K562 (cell line): ENCODE data around the gene ANXA10. TPM values are rescaled to one million over a fixed set of nuclear protein-coding genes. Genes with fewer than 3 reads are reported as not detected.
A peak's percentile ranks its signal among the peaks of the same experiment; 100 is the strongest.

Experiments used
- ATAC-seq: fragments of 200-7000 bp; cut with Tn5 transposase; 3 replicates; pipeline ENCODE4 v1.9.1; 2020; ENCODE audit warnings: moderate library complexity
- BruUV-seq: library from RNA; stranded (reverse); fragments of 400-500 nt; replicated peaks from 2 replicates; lab custom pipeline; 2021; lab: Mats Ljungman, UMichigan
- CTCF ChIA-PET: fragments of 300-600 bp; formaldehyde crosslinking; extraction: SDS; loops from one replicate; lab custom pipeline; 2021; ENCODE audit warnings: low intra/inter-chr PET ratio; lab: Yijun Ruan, JAX
- POLR2A ChIA-PET: fragments of 300-600, 350-650 bp; sonication (Branson Sonifier 250); formaldehyde crosslinking; extraction: SDS; loops from one replicate; lab custom pipeline; 2021; ENCODE audit warnings: antibody characterized with exemption, inconsistent platforms; lab: Yijun Ruan, JAX
- DNase-seq, 4 experiments: peaks; one replicate each; pipeline versions ENCODE4 v3.0.0 to v3.0.0-alpha.2; 2011 to 2018; ENCODE audit warnings: low spot score in 3 of 4, mixed read lengths in 3 of 4; ENCODE audit errors: extremely low read depth in 1 of 4
- FAIRE-seq: peaks from 2 replicates; lab custom pipeline; 2011; peaks lifted over from hg19 to GRCh38; lab: Jason Lieb, UNC
- H2AFZ ChIP-seq: 2 replicates; pipeline ENCODE4 v1.6.0; 2011; ENCODE audit warnings: low read depth, low read length, control low read depth, inconsistent platforms
- H3K27ac ChIP-seq: fragments of 200-600 bp; 3 replicates; pipeline ENCODE4 v1.8.0; 2011; ENCODE audit warnings: low read depth, mild to moderate bottlenecking, control low read depth, inconsistent platforms, low read length, moderate library complexity, mixed read lengths; ENCODE audit errors: extremely low read depth
- H3K27me3 ChIP-seq, 2 experiments: fragments of 300-600 bp in 1 of 2; 2 replicates in 1 of 2; 3 replicates in 1 of 2; pipeline versions ENCODE4 v1.6.0 to v1.8.0; 2011; ENCODE audit warnings: inconsistent platforms in 2 of 2, low read length in 2 of 2, mild to moderate bottlenecking in 1 of 2, mixed read lengths in 1 of 2, moderate library complexity in 1 of 2; ENCODE audit not compliant: control insufficient read depth in 2 of 2, insufficient read depth in 2 of 2
- H3K36me3 ChIP-seq: fragments of 300-600 bp; 3 replicates; pipeline ENCODE4 v1.8.0; 2011; ENCODE audit warnings: mild to moderate bottlenecking, low read length, inconsistent platforms; ENCODE audit not compliant: control insufficient read depth, insufficient read depth
- H3K4me1 ChIP-seq, 2 experiments: fragments of 200-600 bp in 1 of 2; replicated peaks in 1 of 2; 2 replicates in 1 of 2; 3 replicates in 1 of 2; pipeline versions ENCODE4 v1.5.1 to v1.8.0; 2011; ENCODE audit warnings: inconsistent platforms in 2 of 2, low read length in 2 of 2, mild to moderate bottlenecking in 1 of 2, mixed read lengths in 1 of 2, moderate library complexity in 1 of 2; ENCODE audit not compliant: control insufficient read depth in 2 of 2, insufficient read depth in 2 of 2
- H3K4me2 ChIP-seq: 2 replicates; pipeline ENCODE4 v1.6.1; 2011; ENCODE audit warnings: low read length, control low read depth, inconsistent platforms, mixed read lengths; ENCODE audit not compliant: insufficient read depth
- H3K4me3 ChIP-seq: fragments of 200-600 bp; sonication (generic), shearing (Covaris generic); 2 replicates; pipeline ENCODE4 v1.5.1; 2016; ENCODE audit warnings: control low read depth, inconsistent platforms
- H3K79me2 ChIP-seq: fragments of 200-600 bp; 3 replicates; pipeline ENCODE4 v1.8.0; 2011; ENCODE audit warnings: low read length, inconsistent platforms; ENCODE audit not compliant: control insufficient read depth, insufficient read depth
- H3K9ac ChIP-seq, 2 experiments: 2 replicates each; pipeline versions ENCODE4 v1.6.0 to v1.6.1; 2011; ENCODE audit warnings: low read depth in 2 of 2, low read length in 2 of 2, control low read depth in 1 of 2, inconsistent platforms in 1 of 2, mild to moderate bottlenecking in 1 of 2, mixed read lengths in 1 of 2; ENCODE audit not compliant: insufficient read depth in 1 of 2
- H3K9me1 ChIP-seq: one replicate; pipeline ENCODE4 v1.6.0; 2011; ENCODE audit warnings: inconsistent platforms, mild to moderate bottlenecking, low read length, moderate library complexity; ENCODE audit not compliant: control insufficient read depth, insufficient read depth
- H3K9me3 ChIP-seq: replicated peaks from 2 replicates; pipeline ENCODE4 v1.5.1; 2011; ENCODE audit warnings: low read depth, low read length, inconsistent platforms; ENCODE audit not compliant: control insufficient read depth, insufficient read depth
- H4K20me1 ChIP-seq: replicated peaks from 2 replicates; pipeline ENCODE4 v1.6.1; 2011; ENCODE audit warnings: low read length, inconsistent platforms, mixed read lengths; ENCODE audit not compliant: control insufficient read depth, insufficient read depth
- AFF1 ChIP-seq, 2 experiments: fragments of 450-650 bp; IDR thresholded peaks; 2 replicates each; pipeline ENCODE4 v1.6.1; 2018; ENCODE audit warnings: mild to moderate bottlenecking in 2 of 2, low read depth in 1 of 2; ENCODE audit not compliant: partially characterized antibody in 2 of 2
- CTCF ChIP-seq, 3 experiments: IDR thresholded peaks in 2 of 3; conservative IDR thresholded peaks in 1 of 3; 2 replicates each; pipeline ENCODE4 v1.5.1; 2011 to 2012; ENCODE audit warnings: low read length in 3 of 3, mild to moderate bottlenecking in 3 of 3, control low read depth in 2 of 3, improper control_type of control experiment in 1 of 3, inconsistent platforms in 1 of 3, low read depth in 1 of 3, mixed read lengths in 1 of 3, moderate library complexity in 1 of 3; ENCODE audit not compliant: insufficient read depth in 2 of 3
- E2F6 ChIP-seq, 2 experiments: IDR thresholded peaks; 2 replicates each; pipeline ENCODE4 v1.6.1; 2011; ENCODE audit warnings: borderline replicate concordance in 1 of 2, control low read depth in 1 of 2, low read depth in 1 of 2, low read length in 1 of 2, mild to moderate bottlenecking in 1 of 2, mixed read lengths in 1 of 2, moderate library complexity in 1 of 2; ENCODE audit not compliant: insufficient read depth in 1 of 2, insufficient read length in 1 of 2, poor library complexity in 1 of 2, severe bottlenecking in 1 of 2; ENCODE audit errors: extremely low read depth in 1 of 2
- GTF2F1 ChIP-seq: IDR thresholded peaks from 2 replicates; pipeline ENCODE4 v1.6.1; 2011; ENCODE audit warnings: low read depth, low read length, improper control_type of control experiment
- LCOR ChIP-seq: sonication (generic); formaldehyde crosslinking; IDR thresholded peaks from 2 replicates; pipeline ENCODE4 v1.8.0; 2022; ENCODE audit warnings: mild to moderate bottlenecking, missing genetic modification reagents
- LEF1 ChIP-seq: fragments of 450-650 bp; IDR thresholded peaks from 2 replicates; pipeline ENCODE4 v1.6.1; 2016; ENCODE audit warnings: mild to moderate bottlenecking
- MAZ ChIP-seq, 2 experiments: fragments of 450-650 bp in 1 of 2; sonication (generic) in 1 of 2; formaldehyde crosslinking; IDR thresholded peaks in 1 of 2; conservative IDR thresholded peaks in 1 of 2; 2 replicates each; pipeline versions ENCODE4 v1.4.0 to v1.5.0; 2020; ENCODE audit warnings: mild to moderate bottlenecking in 1 of 2, missing genetic modification reagents in 1 of 2
- SMC3 ChIP-seq: conservative IDR thresholded peaks from 2 replicates; pipeline ENCODE4 v1.6.1; 2011; ENCODE audit warnings: low read depth, low read length, improper control_type of control experiment; ENCODE audit not compliant: insufficient read depth
- SNIP1 ChIP-seq: fragments of 450-650 bp; IDR thresholded peaks from 2 replicates; pipeline ENCODE4 v1.7.1; 2017; ENCODE audit warnings: low read depth, mild to moderate bottlenecking
- TAL1 ChIP-seq: fragments of 450-650 bp; IDR thresholded peaks from 2 replicates; pipeline ENCODE4 v1.6.1; 2016; ENCODE audit warnings: mild to moderate bottlenecking
- ZNF408 ChIP-seq: fragments of 250-450 bp; sonication (Bioruptor Pico); IDR thresholded peaks from 2 replicates; pipeline ENCODE4 v1.4.0; 2020; ENCODE audit warnings: low read depth, mild to moderate bottlenecking, moderate library complexity
- ZNF589 ChIP-seq: fragments of 200-800 bp; sonication (Bioruptor generic); IDR thresholded peaks from 2 replicates; pipeline ENCODE4 v1.6.1; 2016; ENCODE audit warnings: low read depth, missing genetic modification characterization, missing compliant biosample characterization
- WGBS: fragments of 100-300 bp; shearing (Covaris generic); methylation state at CpG from one replicate; pipeline ENCODE4 v1.1.6; 2016; ENCODE audit warnings: low coverage, mixed read lengths; ENCODE audit not compliant: insufficient coverage; ENCODE audit errors: missing lambda C conversion rate; 5-methylcytosine and 5-hydroxymethylcytosine counted together
- in situ Hi-C: fragments of 300-500 bp; cut with MboI; formaldehyde crosslinking; loops from 4 replicates; pipeline ENCODE4 v1.15.0; 2018; ENCODE audit warnings: inconsistent platforms, mixed read lengths
- intact Hi-C: fragments of 100-400 bp; cut with micrococcal nuclease; formaldehyde crosslinking; loops from 2 replicates; pipeline ENCODE4 v1.14.2; 2022
- polyA plus RNA-seq, 8 experiments: library from polyadenylated mRNA; depleted of rRNA in 4 of 8; stranded (reverse) in 5 of 8; unstranded in 3 of 8; fragments of >200 nt; fragmentation: Nextera tagmentation in 2 of 8; fragmentation: Illumina TruSeq in 1 of 8; extraction: Ambion mirVana in 2 of 8; extraction: Trizol in 1 of 8; gene quantifications; 2 replicates each; pipeline versions ENCODE4 v1.2.1 to v1.2.3, GENCODE V29; 2011 to 2014; ENCODE audit warnings: inconsistent platforms in 1 of 8, missing spikeins in 1 of 8
- total RNA-seq, 7 experiments: library from RNA; depleted of rRNA in 6 of 7; stranded (reverse); fragments of >200 nt in 6 of 7; fragmentation: Illumina TruSeq in 2 of 7; extraction: Trizol in 2 of 7; gene quantifications; 2 replicates each; pipeline versions ENCODE4 v1.2.1 to v1.2.3, GENCODE V29; 2011 to 2021; ENCODE audit warnings: low replicate concordance in 1 of 7

ANXA10 gene
- total and polyA plus RNA-seq, 9 of the 15 experiments (the other 6 are each of a cell fraction or from before 2014, with no cell fraction given), result not detected

- TF ChIP-seq CTCF (IDR thresholded peaks at IDR 0.05 in 2 of 3, conservative IDR thresholded peaks at IDR 0.05 in 1 of 3; ENCODE audit: insufficient read depth in 2 of 3, low read depth in 1 of 3, low read length in 3 of 3), result no peak
- TF ChIP-seq TAL1, result no peak
- no peak for TF ChIP-seq SNIP1
- no peak for TF ChIP-seq ZNF589
- TF ChIP-seq ZNF408 (CRISPR knock-in tag), result no peak
Observed at GRCh38 chr4:168074861-168075260, 17.5 kb upstream of the ANXA10 start (continued).

- intact Hi-C loops, result loop anchor here (1.0 to 10.0 kb wide), 3 partner anchors 452 to 1911 kb away; no protein-coding TSS in a partner anchor
- Histone ChIP-seq H3K36me3 (no peaks in the 10 kb centered on the region), H2AFZ (no peak overlapping the region), H3K9ac (no peak overlapping the region), H3K9me1 (no peaks in the 10 kb centered on the region), H3K27me3 (no peaks in the 10 kb centered on the region), H3K4me3 (no peak overlapping the region), H4K20me1 (no peaks in the 10 kb centered on the region), H3K4me1 (no peaks in the 10 kb centered on the region), H3K9me3 (no peaks in the 10 kb centered on the region), H3K4me2 (no peak overlapping the region), H3K79me2 (no peaks in the 10 kb centered on the region), H3K27ac (no peak overlapping the region)
- DNase-seq (peak; percentile 26 to 50 (median 32)), FAIRE-seq (peak; percentile 86), ATAC-seq (0 out of 3 replicates have a peak, but pooled peaks have one; percentile 47)
- CTCF ChIA-PET, result no interaction called here
- 0% methylated on average over 2 of the region's 2 CpGs for WGBS
- POLR2A ChIA-PET, result no interaction called here
- no TSS peak for BruUV-seq
- in situ Hi-C loops, result no loop called here
- no peak for TF ChIP-seq LCOR (CRISPR knock-in tag)
- TF ChIP-seq AFF1 (IDR thresholded peaks at IDR 0.05; ENCODE audit: low read depth in 1 of 2, partially characterized antibody in 2 of 2), result no peak
- TF ChIP-seq MAZ (CRISPR knock-in tag; conservative IDR thresholded peaks at IDR 0.05 in 1 of 2, IDR thresholded peaks at IDR 0.05 in 1 of 2), result no peak
- no peak for TF ChIP-seq E2F6 (IDR thresholded peaks at IDR 0.05; ENCODE audit: borderline replicate concordance in 1 of 2, extremely low read depth in 1 of 2, insufficient read depth in 1 of 2, insufficient read length in 1 of 2, low read depth in 1 of 2, low read length in 1 of 2, poor library complexity in 1 of 2, severe bottlenecking in 1 of 2)
- TF ChIP-seq LEF1, result no peak
- TF ChIP-seq SMC3, result 0 out of 2 replicates have a peak, but pooled peaks have one; percentile 37
- no peak for TF ChIP-seq GTF2F1
Observed at GRCh38 chr4:168076989-168077725, 15.2 kb upstream of the ANXA10 start.
